Tibial nerve (tissue), 4 donors: Measurements from ENCODE around the gene SIRT6.

ENCODE experiments used
- EP300 ChIP-seq, 2 donors: sonication (generic); formaldehyde crosslinking; IDR thresholded peaks; one replicate each; pipeline ENCODE4 v1.6.1; 2017; ENCODE audit warnings: antibody characterized with exemption in 2 of 2, mild to moderate bottlenecking in 1 of 2
- POLR2A ChIP-seq, 2 donors: fragments of 450-650 bp; IDR thresholded peaks; one replicate each; pipeline ENCODE4 v1.6.1; 2017; ENCODE audit warnings: antibody characterized with exemption in 2 of 2, mild to moderate bottlenecking in 2 of 2, moderate library complexity in 2 of 2
- TF ChIP-seq, protein P1 (sequence below), 5 experiments: fragments of 200-600 bp in 3 of 5; fragments of 450-650 bp in 2 of 5; sonication (generic) in 3 of 5; IDR thresholded peaks; one replicate each; pipeline ENCODE4 v1.5.1; 2016 to 2019; ENCODE audit warnings: antibody characterized with exemption in 5 of 5, mild to moderate bottlenecking in 3 of 5, moderate library complexity in 2 of 5

GRCh38 chr19:4177146-4177545 is 5.2 kb downstream of the SIRT6 start:
- TF ChIP-seq, protein P1, sequence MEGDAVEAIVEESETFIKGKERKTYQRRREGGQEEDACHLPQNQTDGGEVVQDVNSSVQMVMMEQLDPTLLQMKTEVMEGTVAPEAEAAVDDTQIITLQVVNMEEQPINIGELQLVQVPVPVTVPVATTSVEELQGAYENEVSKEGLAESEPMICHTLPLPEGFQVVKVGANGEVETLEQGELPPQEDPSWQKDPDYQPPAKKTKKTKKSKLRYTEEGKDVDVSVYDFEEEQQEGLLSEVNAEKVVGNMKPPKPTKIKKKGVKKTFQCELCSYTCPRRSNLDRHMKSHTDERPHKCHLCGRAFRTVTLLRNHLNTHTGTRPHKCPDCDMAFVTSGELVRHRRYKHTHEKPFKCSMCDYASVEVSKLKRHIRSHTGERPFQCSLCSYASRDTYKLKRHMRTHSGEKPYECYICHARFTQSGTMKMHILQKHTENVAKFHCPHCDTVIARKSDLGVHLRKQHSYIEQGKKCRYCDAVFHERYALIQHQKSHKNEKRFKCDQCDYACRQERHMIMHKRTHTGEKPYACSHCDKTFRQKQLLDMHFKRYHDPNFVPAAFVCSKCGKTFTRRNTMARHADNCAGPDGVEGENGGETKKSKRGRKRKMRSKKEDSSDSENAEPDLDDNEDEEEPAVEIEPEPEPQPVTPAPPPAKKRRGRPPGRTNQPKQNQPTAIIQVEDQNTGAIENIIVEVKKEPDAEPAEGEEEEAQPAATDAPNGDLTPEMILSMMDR (IDR thresholded peaks at IDR 0.05): no peak
- TF ChIP-seq POLR2A (IDR thresholded peaks at IDR 0.05): no peak
- TF ChIP-seq EP300 (IDR thresholded peaks at IDR 0.05): no peak
